Left ventricle myocardium inferior (tissue), 1 donor: ENCODE measurements around the gene TMEM30A. TPM values are rescaled to one million over a fixed set of nuclear protein-coding genes. Genes with fewer than 3 reads are reported as not detected.

Source experiments
- DNase-seq: peaks from one replicate; pipeline ENCODE4 v3.0.0-alpha.2; 2020
- H3K27ac ChIP-seq: fragments of 200-600 bp; replicated peaks from 2 replicates; pipeline ENCODE4 v1.8.0; 2021
- H3K27me3 ChIP-seq: fragments of 200-600 bp; 2 replicates; pipeline ENCODE4 v1.8.0; 2021; ENCODE audit warnings: low read depth
- H3K36me3 ChIP-seq: fragments of 200-600 bp; 2 replicates; pipeline ENCODE4 v1.8.0; 2021
- H3K4me1 ChIP-seq: fragments of 200-600 bp; 2 replicates; pipeline ENCODE4 v1.8.0; 2021
- H3K4me3 ChIP-seq: fragments of 200-600 bp; 2 replicates; pipeline ENCODE4 v1.8.0; 2021; ENCODE audit warnings: mild to moderate bottlenecking, moderate library complexity
- H3K9me3 ChIP-seq: fragments of 200-600 bp; replicated peaks from 2 replicates; pipeline ENCODE4 v1.8.0; 2021
- CTCF ChIP-seq: fragments of 200-600 bp; IDR thresholded peaks from 2 replicates; pipeline ENCODE4 v1.8.0; 2021; ENCODE audit warnings: antibody characterized with exemption, mild to moderate bottlenecking, borderline replicate concordance
- intact Hi-C: fragments of 100-400 bp; cut with micrococcal nuclease; formaldehyde crosslinking; loops from one replicate; pipeline ENCODE4 v1.11.0; 2022
- total RNA-seq: library from RNA; stranded (reverse); fragmentation: NEBNext Ultra II Directional; extraction: Animal tissue kit (Norgen Biotek cat#: 25700); gene quantifications from one replicate; pipeline ENCODE4 v1.2.1, GENCODE V29; 2021
- donor health status: DM: no; HTN: yes; CAD: no; lungs with severe emphysema.

Gene TMEM30A
- total RNA-seq, 1 donor from 2014 or later: 52.3 TPM

GRCh38 chr6:75204959-75205775, 79.4 kb downstream of the TMEM30A start:
- Histone ChIP-seq H3K27me3 (peaks cover 85% of the 10 kb centered on the region), H3K4me3 (peak overlapping the region; percentile 71), H3K9me3 (no peaks in the 10 kb centered on the region), H3K4me1 (peaks cover 67% of the 10 kb centered on the region), H3K27ac (peak overlapping the region; percentile 76), H3K36me3 (no peaks in the 10 kb centered on the region)
- DNase-seq: no peak
- TF ChIP-seq CTCF: no peak
- intact Hi-C loops: loop anchor here (10.0 kb wide), 1 partner anchor 1120 kb away; no protein-coding TSS in a partner anchor

- Histone ChIP-seq H3K27me3 (peaks cover 93% of the 10 kb centered on the region), H3K4me1 (peaks cover 67% of the 10 kb centered on the region), H3K36me3 (no peaks in the 10 kb centered on the region), H3K27ac (peak overlapping the region; percentile 76), H3K4me3 (peak overlapping the region; percentile 71), H3K9me3 (no peaks in the 10 kb centered on the region)
- peak; percentile 78 for TF ChIP-seq CTCF
- intact Hi-C loops: loop anchor here (10.0 kb wide), 1 partner anchor 1120 kb away; no protein-coding TSS in a partner anchor
- peak; percentile 73 for DNase-seq
Measured at GRCh38 chr6:75204217-75204958, 80.2 kb downstream of the TMEM30A start.

GRCh38 chr6:75203721-75204120, 80.9 kb downstream of the TMEM30A start:
- Histone ChIP-seq H3K27me3 (peaks cover 96% of the 10 kb centered on the region), H3K4me3 (peak overlapping the region; percentile 71), H3K36me3 (no peaks in the 10 kb centered on the region), H3K27ac (peak overlapping the region; percentile 76), H3K9me3 (no peaks in the 10 kb centered on the region), H3K4me1 (peaks cover 62% of the 10 kb centered on the region)
- TF ChIP-seq CTCF: no peak
- no peak for DNase-seq
- intact Hi-C loops: loop anchor here (10.0 kb wide), 1 partner anchor 1119 kb away; no protein-coding TSS in a partner anchor

Other genes with a start within 250 kb of the TMEM30A start
- 12.2 TPM for gene COL12A1, start 78.7 kb downstream of the TMEM30A start, total RNA-seq
- 1,008 TPM for gene COX7A2, start 41.0 kb downstream of the TMEM30A start, total RNA-seq
- 173 TPM for gene FILIP1, start 209.0 kb upstream of the TMEM30A start, total RNA-seq